GM18526 (cell line): ENCODE measurements around the gene CD34.

Source experiments
- POLR2A ChIP-seq: IDR thresholded peaks from 3 replicates; pipeline ENCODE4 v1.6.1; 2011; ENCODE audit not compliant: insufficient read length; ENCODE audit errors: extremely low read depth

Gene CD34, protein sequence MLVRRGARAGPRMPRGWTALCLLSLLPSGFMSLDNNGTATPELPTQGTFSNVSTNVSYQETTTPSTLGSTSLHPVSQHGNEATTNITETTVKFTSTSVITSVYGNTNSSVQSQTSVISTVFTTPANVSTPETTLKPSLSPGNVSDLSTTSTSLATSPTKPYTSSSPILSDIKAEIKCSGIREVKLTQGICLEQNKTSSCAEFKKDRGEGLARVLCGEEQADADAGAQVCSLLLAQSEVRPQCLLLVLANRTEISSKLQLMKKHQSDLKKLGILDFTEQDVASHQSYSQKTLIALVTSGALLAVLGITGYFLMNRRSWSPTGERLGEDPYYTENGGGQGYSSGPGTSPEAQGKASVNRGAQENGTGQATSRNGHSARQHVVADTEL

DNA sequence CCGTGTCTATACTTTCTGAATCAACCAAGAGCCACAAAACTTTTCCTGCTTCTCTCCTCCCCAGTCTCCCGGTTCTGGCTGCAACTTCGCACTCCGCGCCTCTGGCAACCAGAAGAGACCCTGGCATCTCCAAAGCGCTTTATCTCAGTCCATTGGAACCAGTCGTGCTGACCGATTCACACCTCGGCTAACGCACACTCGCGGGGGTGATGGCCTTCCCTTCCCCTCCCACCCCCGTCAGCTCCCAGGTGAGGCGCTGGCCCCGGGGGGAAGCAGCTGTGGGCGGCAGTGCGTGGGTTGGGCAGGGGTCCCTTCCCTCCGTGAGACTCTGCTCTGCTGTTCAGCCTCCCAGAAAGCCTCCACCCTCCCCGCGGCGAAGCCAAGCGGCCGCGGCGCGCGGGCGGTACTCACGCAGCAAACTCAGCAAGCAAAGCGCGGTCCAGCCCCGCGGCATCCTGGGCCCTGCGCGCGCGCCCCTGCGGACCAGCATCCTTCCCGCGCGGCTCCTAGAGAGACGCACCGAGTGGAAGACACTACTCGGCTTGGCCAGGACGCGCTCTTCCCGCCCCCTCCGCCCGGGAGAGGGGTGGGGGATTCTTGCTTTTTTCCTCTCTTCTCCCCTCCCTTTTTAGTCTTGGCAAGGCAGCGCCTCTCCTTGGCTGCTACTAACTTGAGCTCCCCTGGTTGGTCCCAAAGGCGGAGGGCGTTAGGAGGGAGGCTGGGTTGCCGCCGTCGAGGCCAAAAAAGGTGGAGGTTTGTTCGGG is at the start of gene CD34:
Gene CD34 (minus strand): TSS at position 535 of the 764 bp plus-strand sequence. CDS start 45 bp downstream, at position 490.
- TF ChIP-seq POLR2A: no peak

DNA sequence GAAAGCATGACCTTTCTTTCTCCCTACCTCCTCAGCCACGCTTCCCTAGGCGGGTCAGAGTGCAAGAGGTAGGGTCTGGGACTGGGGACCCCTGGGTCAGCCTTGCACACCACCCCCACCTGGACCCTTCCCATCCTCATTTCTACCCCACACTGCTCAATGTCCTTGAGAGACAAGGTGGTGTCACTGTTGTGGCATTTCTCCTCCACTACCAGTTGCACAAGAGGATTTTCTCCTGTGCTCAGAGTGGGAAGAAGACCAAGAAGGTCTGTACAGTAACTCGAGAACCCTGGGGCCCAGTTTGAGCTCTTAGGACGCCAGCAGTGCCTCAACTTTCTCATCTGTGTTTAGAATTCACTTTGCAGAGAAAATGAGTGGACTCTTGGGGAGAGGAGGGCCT is 49.4 kb upstream of the CD34 start:
- no peak for TF ChIP-seq POLR2A

DNA sequence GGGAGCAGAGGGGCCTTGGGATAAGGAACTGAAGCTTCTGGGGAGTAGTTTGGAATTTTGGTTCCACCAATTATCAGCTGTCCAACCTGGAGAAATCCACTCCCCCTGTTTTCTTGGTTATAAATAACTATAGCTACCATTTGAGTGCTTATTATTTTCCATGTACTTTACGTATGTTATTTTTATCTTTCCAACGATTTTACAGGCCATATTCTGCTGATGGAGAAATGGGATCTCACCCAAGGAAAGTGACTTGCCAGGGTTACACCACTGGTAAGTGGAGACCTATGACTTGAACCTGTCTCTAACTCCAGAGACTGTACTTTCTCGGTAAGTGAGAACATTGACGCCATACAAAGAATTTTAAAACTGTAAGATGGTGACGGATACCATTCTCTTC is 49.0 kb upstream of the CD34 start:
- TF ChIP-seq POLR2A: no peak

DNA sequence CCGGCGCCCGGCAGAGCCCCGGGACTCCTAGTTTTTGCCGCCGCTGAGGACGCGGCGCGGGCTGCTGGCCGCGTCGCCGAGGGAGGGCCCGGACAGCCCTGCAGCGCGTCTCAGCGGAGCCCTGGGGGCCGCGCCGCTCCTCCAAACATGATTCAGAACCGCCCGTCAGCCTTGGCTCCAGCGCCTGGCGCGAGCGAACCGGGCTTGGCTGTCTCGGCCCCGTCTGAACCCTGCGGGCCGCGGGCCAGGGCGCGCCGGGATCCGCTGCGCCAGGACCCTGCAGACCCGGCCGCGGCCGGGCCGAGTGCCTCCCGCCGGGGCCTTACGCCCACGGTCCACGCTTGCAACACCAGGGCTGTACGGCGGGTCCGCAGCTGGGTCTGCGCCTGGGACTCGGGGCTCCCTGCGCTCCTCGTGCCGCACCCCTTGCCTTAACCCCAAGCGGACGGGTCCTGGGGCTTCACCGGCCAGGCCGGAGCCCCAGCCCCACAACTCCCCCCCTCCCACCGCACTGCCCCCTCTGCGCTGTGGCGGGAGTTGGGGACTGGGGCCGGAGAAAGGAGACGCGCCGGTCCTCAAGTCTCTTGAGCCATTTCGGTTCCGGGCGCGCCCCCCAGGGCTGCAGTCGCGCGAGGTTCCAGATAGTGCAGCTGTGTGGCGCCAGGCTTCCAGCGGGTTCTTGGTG is 48.4 kb upstream of the CD34 start:
- TF ChIP-seq POLR2A: no peak

DNA sequence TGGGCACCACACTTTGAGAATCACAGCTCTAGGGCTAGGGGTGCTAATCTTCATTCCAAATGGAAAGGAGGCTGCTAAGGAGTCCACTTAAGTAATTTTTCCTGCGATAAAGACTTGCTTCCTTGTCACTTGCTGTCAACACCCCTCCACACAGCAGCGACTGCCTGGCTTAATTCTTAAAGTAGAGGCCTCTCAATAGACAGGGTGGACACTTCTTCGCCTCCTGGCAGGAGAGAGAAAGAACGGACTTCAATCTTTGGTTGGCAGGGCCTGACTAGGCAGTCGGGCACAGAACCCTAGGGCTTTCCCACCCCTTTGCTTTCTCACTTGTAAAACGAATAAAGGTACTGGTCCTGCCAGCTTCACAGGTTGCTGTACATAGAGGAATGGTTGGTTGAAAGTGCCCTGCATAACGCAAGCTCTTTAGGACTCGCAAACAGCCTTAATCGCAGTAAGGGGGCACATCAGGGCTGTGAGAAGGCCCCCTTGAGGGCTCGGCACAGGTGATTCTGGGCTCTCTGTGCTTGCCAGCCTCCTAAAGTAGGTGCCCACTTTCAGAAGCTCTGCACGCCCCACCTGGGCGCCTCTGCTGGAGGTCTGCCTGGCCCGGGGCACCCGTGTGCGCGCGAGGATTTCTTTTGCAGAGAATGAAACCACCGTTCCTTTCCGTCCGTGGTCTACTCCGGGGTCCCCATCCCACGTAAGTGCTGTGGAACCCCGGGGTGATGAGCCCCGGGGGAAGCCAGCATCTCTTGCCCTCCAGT is 47.6 kb upstream of the CD34 start:
- no peak for TF ChIP-seq POLR2A

DNA sequence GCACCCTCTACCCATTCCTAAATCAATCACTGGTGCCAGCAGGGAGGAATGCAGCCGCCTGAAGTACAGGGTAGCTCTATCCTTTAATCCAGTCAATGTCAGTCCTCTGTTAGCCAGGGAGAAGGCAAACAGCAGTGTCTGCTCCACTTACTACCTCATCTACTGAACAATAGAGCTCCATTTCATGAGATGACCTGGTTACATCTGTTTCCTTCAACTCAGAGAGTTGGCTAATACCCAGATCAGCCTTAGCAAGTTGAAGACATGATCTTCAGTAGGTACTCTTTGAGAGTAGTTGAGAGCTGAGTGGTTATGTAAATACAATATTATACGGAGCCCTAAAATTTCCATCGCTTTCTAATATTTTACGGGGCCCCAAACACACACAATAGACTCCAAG is 46.1 kb upstream of the CD34 start:
- no peak for TF ChIP-seq POLR2A

DNA sequence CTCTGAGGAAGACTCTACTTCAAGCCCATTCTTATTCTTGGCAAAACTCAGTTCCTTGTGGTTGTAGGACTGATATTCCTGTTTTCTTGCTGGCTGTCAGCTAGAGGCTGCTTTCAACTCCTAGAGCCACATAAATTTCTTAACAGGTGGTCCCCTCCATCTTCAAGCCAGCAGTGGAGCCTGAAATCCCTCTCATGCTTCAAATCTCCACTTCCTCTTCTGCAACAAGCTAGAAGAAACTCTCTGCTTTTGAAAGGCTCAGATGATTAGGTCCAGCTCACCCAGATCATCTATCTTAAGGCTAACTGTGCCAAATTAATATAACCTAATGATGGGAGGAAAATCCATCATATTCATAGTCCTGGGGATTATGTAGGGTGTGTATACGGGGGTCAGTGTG is 43.2 kb upstream of the CD34 start:
- no peak for TF ChIP-seq POLR2A

DNA sequence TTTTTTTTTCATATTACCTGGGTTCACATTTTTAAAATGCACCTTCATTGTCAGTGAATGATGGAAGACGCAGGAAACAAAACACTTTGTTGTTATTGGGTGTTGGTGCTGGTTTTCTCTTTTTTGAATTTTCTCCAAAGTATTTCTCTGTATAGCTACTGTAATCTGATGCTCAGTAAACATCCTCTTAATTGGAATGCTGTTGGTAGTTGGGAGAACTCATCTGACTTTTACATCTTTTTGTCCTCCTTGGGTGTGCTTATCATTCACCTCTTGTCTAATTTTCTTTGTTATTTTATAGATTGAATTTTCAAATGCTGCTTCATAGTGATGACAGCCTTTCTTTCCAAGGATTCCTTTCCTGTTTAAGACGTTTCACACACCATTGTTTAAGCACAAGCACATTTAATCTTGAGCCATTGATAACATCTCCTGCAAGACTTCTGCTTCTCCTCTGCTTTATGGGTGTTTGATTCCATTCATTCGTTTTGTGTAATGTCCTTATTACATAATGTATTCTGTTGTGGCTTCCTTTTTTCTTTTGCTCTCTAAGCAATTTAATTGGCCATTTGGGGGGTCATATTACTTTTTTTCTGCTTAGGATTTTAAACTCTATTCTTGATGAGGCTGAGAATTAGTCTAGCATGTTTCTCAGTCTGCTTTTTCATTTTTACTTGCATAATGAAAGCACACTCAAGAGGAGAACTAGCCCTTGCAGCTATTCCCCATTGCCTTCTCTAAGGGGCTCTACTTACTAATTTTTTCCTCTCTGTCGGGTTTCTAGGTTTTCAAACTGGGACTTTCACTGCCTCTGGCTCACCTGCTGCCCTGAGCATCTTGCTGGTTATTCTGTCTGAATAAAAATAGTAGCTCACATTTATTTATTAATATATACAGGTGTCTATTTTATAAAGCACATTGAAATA is 42.0 kb upstream of the CD34 start:
- no peak for TF ChIP-seq POLR2A

DNA sequence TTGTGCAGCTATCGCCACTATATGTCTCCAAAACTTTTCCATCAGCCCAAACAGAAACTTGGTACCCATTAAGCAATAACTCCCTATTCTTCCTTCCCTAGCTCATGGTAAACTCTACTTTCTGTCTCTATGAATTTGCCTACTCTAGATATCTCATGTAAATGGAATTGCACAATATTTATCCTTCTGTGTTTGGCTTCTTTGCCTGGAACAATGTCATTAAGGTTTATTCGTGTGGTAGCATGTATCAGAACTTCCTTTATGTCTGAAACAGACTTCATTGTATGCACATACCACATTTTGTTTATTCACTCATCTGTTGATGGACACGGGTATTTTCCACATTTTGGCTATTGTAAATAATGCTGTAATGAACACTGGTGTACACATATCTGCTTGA is 40.7 kb upstream of the CD34 start:
- TF ChIP-seq POLR2A: no peak

DNA sequence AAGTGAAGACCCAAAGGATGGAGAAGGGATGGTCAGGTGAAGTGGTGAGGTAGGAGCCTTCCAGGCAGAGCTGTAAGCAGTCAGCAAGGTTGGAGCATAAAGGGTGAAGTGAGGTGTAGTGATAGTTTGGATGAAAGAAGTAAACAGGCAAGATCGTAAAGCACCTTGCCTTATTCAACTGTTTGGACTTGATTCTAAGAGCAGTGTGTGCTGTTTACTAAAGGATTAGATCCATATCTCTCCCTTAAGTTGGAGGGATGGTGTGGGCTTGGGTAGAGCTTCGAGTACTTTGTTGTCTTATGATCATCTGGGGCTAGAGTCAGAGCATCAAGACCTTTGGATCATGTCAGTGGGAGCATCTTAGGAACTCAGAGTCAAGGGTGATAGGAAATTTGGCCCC is 39.8 kb upstream of the CD34 start:
- TF ChIP-seq POLR2A: no peak

DNA sequence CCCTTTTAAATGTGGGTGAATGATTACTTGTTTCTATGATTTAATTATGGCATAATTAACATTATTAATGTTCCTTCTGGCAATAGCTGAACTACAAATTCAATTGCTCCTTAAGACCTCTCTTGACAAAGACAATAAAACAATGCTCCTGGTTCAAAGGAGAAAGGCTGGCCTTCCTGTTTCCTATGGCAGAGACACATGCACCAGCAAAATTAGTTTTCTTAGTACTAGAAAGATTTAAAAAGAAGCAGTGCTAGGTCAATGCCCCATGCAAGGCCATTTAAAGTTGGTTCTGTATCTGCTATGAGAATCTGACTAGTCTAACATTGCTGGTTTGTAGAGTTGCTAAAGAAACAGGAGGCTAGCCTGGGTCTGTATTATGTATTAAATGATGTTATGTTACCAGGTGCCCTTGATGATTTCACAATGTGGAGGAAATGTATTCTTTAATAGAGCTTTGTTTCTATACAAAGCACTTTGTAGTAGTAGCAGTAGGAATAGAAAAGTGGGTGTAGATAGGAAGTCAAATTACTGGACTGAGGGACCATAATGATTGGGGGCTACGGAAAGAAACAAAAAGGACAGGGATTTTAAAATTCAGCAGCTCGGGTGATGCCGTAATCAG is 38.8 kb upstream of the CD34 start:
- no peak for TF ChIP-seq POLR2A

DNA sequence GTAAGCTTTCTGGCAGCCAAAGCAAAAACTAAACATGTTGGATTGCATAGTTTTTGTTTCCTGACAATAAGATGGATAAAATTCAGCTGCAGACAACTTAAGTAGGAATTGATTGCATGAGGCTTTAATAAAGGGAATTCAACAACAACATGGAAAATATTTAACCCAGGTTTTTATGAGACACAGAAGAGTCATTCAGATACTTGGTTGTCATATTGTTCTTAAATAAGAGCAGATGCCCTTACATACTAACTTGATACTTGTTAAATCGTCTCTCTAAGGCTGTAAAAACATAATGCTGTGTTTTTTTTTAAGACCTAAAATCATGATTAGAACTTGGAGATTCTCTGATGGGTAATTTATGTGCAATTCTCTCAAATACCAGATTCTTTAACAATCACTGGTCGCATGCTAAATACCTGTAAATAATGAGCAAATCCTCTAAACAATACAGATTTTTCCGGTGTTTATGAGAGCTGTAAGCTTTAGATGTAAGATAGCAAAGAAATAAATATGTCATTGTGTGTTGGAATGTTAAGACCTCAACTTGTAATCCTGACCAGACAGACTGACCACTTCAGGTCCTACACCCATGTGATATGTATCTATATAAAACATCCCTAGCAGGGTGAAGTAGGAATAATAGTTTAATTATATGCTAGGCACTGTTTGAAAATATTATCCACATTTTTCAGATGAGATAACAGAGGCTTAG is 37.8 kb upstream of the CD34 start:
- no peak for TF ChIP-seq POLR2A

DNA sequence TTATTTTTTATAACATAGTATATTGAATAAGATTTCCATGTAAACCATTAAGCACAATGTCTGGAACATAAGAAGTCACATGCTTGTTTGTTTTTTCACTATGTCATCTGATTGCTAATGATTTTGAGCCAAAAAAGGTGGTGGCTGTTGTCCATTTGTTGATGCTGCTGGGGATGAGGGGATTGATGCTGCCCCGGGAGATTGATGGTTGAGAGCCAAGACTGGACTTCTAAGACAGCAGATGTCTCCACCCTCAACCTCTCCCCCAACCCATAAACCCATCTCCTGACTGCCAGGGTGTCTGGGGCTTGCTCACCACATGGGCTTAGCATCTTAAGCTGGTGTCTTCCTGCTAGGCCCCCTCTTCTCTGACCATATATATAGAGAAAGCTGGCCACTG is 35.8 kb upstream of the CD34 start:
- no peak for TF ChIP-seq POLR2A

DNA sequence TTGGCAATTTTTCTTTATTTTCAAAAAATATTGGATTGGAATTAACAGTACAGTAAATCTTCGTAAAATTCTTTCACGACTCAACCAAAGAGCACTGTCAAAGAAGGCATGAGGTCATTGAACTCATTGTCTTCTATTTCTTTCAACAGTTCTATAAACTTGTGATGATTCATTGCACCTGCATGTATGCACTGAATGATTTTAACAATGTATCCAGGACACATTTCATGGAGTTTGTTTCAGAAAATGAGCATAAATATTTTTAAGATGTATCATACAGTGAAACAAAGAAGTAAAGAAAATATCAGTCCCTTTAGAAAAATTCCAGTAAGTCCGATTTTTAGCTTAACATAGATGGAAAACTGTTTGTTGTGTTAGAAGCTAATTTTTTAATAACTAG is 33.6 kb upstream of the CD34 start:
- TF ChIP-seq POLR2A: no peak

DNA sequence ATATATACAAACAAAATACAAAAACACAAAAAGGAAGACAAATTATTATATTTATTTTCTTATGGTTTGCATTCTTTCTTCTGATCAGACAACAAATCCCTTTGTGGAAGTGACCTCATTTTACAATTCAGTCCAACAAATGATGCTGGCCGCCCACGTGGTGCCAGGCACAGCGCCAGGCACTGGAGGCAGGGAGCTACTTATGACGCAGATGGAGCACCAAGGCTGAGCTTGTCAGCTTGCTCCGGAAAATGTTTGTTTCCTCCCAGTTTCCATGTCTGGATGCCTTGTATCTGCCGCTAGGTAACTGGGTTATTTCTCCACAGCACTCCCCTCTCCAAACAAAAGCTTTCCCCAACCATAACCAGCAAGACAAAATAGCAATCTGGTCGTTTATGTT is 30.7 kb upstream of the CD34 start:
- no peak for TF ChIP-seq POLR2A
